ENCODE data around the gene STUB1. TPM values are rescaled to one million over a fixed set of nuclear protein-coding genes. Genes with fewer than 3 reads are reported as not detected.

Gene STUB1
- total RNA-seq, 1 donor from 2014 or later, result 86.0 TPM

DNA sequence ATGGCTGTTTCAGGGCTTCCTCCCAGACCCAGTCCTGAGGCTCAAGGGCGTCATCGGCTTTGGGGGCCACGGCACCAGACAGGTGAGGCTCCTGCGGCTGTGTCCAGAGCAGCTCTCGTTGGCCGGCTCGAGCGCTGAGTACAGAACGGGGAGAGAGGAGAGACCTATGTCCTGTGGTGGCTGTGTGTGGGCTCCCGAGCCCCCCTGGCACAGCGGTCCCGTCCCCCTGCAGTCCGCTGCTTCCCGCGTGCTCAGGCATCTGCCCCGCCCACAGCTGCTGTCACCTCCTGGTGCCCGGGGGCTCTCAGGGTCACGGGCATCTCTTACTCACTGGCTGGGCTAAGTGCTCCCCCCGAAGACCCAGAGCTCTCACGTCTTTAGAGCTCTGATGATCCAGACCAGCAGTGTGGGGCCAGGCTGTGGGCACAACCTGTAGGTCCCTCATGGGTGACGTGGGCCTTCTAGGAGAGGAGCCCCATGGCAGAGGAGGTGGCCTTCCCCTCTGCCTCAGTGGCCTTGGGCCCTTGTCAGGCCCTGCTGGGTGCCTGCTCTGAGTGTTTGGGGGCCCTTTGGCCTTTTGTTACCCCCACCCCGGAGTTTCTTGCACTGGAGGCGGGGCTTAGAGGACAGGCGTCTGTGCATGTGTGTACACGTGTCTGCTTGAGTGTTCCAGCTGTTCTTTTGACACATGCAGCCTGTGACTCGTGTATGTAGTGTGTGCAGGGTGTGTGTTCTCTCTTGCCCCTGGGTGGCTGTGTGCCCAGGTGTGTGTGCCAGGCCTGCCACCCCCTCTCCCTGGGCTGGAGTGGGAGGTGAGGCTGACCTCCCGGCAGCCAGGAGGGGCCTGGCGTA, 27.5 kb upstream of the STUB1 start:
- no peak overlapping the region for H3K27ac ChIP-seq
- TF ChIP-seq, protein P1, sequence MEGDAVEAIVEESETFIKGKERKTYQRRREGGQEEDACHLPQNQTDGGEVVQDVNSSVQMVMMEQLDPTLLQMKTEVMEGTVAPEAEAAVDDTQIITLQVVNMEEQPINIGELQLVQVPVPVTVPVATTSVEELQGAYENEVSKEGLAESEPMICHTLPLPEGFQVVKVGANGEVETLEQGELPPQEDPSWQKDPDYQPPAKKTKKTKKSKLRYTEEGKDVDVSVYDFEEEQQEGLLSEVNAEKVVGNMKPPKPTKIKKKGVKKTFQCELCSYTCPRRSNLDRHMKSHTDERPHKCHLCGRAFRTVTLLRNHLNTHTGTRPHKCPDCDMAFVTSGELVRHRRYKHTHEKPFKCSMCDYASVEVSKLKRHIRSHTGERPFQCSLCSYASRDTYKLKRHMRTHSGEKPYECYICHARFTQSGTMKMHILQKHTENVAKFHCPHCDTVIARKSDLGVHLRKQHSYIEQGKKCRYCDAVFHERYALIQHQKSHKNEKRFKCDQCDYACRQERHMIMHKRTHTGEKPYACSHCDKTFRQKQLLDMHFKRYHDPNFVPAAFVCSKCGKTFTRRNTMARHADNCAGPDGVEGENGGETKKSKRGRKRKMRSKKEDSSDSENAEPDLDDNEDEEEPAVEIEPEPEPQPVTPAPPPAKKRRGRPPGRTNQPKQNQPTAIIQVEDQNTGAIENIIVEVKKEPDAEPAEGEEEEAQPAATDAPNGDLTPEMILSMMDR (IDR thresholded peaks at IDR 0.05), result no peak
- H3K4me3 ChIP-seq, result no peak overlapping the region
- peaks cover 15% of the 10 kb centered on the region for H3K36me3 ChIP-seq
- intact Hi-C loops (cut with DNase I), result no loop called here
- DNase-seq (no peak), ATAC-seq (no peak)
- no peaks in the 10 kb centered on the region for H3K9me3 ChIP-seq
- H3K4me1 ChIP-seq, result peaks cover 20% of the 10 kb centered on the region
- no peaks in the 10 kb centered on the region for H3K27me3 ChIP-seq (ENCODE audit: low read depth)

DNA sequence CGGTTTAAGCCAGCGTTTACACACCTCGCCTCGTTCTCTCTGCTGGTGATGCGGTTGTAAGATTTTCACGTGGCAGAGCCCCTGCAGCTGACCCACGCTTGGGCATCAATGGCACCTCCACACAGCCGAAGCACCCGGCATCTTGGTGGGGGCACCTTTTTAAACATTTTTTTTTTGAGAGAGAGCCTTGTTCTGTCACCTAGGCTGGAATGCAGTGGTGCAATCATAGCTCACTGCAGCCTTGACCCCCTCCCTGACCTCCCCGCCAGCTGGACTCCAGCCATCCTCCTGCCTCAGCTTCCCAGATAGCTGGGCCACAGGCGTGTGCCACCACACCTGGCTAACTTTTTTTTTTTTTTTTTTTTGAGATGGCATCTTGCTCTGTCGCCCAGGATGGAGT, 26.2 kb upstream of the STUB1 start:
- H3K9me3 ChIP-seq, result no peaks in the 10 kb centered on the region
- DNase-seq (no peak), ATAC-seq (no peak)
- H3K4me1 ChIP-seq, result peaks cover 10% of the 10 kb centered on the region
- H3K27me3 ChIP-seq (ENCODE audit: low read depth), result no peaks in the 10 kb centered on the region
- H3K4me3 ChIP-seq, result no peak overlapping the region
- intact Hi-C loops (cut with DNase I), result no loop called here
- no peak overlapping the region for H3K27ac ChIP-seq
- TF ChIP-seq, protein P1 (IDR thresholded peaks at IDR 0.05), result no peak
- H3K36me3 ChIP-seq, result peaks cover 26% of the 10 kb centered on the region

DNA sequence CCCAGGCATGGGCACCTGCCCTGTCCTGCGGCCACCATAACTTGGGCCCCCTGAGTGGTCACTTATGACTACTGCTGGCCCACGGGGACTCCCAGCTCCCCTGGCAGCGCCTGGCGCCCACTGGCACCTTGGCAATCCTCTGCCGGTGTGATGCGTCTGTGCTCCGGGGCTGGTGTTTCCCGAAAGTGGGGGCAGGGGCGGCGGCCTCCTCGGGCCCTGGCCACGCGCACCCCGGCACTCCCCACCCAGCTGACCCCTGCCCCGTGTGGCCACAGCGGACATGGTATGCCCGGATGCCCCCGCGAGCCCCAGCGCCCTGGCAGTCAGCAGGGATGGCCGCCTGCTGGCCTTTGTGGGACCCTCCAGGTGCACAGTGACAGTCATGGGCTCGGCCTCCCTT, 22.7 kb upstream of the STUB1 start:
- Histone ChIP-seq H3K27ac (no peak overlapping the region), H3K9me3 (no peaks in the 10 kb centered on the region), H3K4me1 (peaks cover 16% of the 10 kb centered on the region), H3K36me3 (peaks cover 26% of the 10 kb centered on the region), H3K4me3 (no peak overlapping the region), H3K27me3 (ENCODE audit: low read depth) (no peaks in the 10 kb centered on the region)
- intact Hi-C loops (cut with DNase I), result no loop called here
- DNase-seq, result no peak
- no peak for ATAC-seq
- TF ChIP-seq, protein P1 (IDR thresholded peaks at IDR 0.05), result no peak

DNA sequence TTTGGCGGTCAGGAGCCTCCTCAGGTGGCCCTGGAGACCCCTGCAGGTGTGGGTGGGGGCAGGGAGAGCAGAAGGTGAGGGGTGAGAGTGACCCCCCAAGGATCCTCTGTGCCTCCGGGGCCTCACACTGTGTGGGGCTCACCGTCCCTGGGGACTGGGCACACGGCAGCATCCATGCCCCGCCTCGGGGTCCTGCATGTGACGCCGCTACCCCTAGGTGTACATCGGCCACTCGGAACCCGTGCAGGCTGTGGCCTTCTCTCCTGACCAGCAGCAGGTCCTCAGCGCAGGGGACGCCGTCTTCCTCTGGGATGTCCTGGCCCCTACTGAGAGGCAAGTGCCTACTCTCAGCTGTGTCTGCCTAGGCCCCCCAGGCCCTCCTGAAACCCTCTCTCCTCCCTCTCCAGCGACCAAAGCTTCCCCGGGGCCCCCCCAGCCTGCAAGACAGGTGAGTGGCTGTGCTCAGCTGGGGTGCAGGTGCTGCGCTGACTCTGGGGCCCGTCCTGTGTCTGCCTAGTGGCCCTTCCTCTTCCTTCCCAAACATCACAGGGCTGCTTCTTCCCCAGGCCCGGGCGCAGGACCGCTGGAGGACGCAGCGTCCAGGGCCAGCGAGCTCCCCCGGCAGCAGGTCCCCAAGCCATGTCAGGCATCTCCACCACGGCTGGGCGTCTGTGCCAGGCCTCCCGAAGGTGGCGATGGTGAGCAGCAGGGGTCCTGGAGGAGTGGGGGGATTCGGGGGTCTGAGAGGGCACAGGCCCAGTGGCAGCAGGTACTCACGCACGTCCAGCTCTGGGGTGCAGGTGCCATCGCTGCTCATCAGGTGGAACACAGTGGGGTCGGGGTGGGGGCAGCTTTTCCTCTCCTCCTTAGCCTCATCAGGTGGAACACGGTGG, 21.3 kb upstream of the STUB1 start:
- H3K27me3 ChIP-seq (ENCODE audit: low read depth), result no peaks in the 10 kb centered on the region
- DNase-seq (no peak), ATAC-seq (no peak)
- TF ChIP-seq, protein P1 (IDR thresholded peaks at IDR 0.05), result no peak
- intact Hi-C loops (cut with DNase I), result no loop called here
- no peak overlapping the region for H3K4me3 ChIP-seq
- peaks cover 16% of the 10 kb centered on the region for H3K4me1 ChIP-seq
- no peak overlapping the region for H3K27ac ChIP-seq
- no peaks in the 10 kb centered on the region for H3K9me3 ChIP-seq
- peaks cover 20% of the 10 kb centered on the region for H3K36me3 ChIP-seq

DNA sequence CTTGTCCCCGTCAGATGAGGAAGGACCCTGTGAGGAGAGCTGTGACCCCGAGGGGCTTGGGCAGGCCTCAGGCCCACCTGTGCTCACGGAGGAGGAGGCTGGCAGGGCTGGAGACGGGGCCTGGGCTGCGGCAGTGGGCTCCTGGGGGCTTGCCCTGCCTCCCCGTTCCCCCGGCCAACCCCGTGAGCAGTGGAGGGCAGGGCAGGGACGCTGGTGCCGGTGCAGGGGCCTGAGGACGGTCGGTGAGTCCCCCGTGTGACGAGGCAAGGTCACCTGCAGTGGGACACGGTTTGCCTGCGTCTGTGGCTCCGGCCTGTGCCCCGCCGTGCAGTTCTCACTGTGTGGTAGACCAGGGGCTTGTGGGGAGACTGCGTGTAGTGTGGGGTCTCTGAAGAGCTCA, 20.6 kb upstream of the STUB1 start:
- Histone ChIP-seq H3K9me3 (no peaks in the 10 kb centered on the region), H3K36me3 (peaks cover 18% of the 10 kb centered on the region), H3K4me1 (peaks cover 16% of the 10 kb centered on the region), H3K27ac (no peak overlapping the region), H3K27me3 (ENCODE audit: low read depth) (no peaks in the 10 kb centered on the region), H3K4me3 (no peak overlapping the region)
- intact Hi-C loops (cut with DNase I), result no loop called here
- ATAC-seq (no peak), DNase-seq (no peak)
- TF ChIP-seq, protein P1 (IDR thresholded peaks at IDR 0.05), result no peak
